NOMO-1 treated with DMSO at 0.1 percent for 48 hours (cell line): ENCODE measurements around the gene IRGC.

Experiments used
- DNase-seq: peaks from one replicate; lab custom pipeline; 2025; ENCODE audit not compliant: unreplicated experiment; lab: John Stamatoyannopoulos, UW

Gene IRGC

GRCh38 chr19:43690444-43690843 is 25.4 kb upstream of the IRGC start:
- DNase-seq, result no peak

GRCh38 chr19:43690890-43691289 is 25.0 kb upstream of the IRGC start:
- peak; percentile 48 for DNase-seq

GRCh38 chr19:43691755-43692154 is 24.1 kb upstream of the IRGC start:
- DNase-seq, result no peak

- no peak for DNase-seq
Observed at GRCh38 chr19:43692385-43692784, 23.5 kb upstream of the IRGC start.

- DNase-seq, result peak; percentile 89
Observed at GRCh38 chr19:43692877-43693276, 23.0 kb upstream of the IRGC start.

- DNase-seq, result no peak
Observed at GRCh38 chr19:43694553-43694952, 21.3 kb upstream of the IRGC start.

- DNase-seq, result peak; percentile 59
Observed at GRCh38 chr19:43695985-43696704, 19.7 kb upstream of the IRGC start.

GRCh38 chr19:43697295-43697694 is 18.6 kb upstream of the IRGC start:
- no peak for DNase-seq

- no peak for DNase-seq
Observed at GRCh38 chr19:43699506-43700394, 16.1 kb upstream of the IRGC start.

- peak; percentile 71 for DNase-seq
Observed at GRCh38 chr19:43700395-43701000, 15.4 kb upstream of the IRGC start.

GRCh38 chr19:43704002-43704705 is 11.7 kb upstream of the IRGC start:
- no peak for DNase-seq

GRCh38 chr19:43705729-43706128 is 10.1 kb upstream of the IRGC start:
- no peak for DNase-seq

GRCh38 chr19:43707158-43707712 is 8.6 kb upstream of the IRGC start:
- DNase-seq, result no peak

- no peak for DNase-seq
Observed at GRCh38 chr19:43708716-43709115, 7.2 kb upstream of the IRGC start.

GRCh38 chr19:43711751-43712355 is 4.0 kb upstream of the IRGC start:
- no peak for DNase-seq

GRCh38 chr19:43713208-43713607 is 2.7 kb upstream of the IRGC start:
- no peak for DNase-seq

GRCh38 chr19:43718627-43719377 is 2.9 kb downstream of the IRGC start:
- no peak for DNase-seq

GRCh38 chr19:43719378-43719868 is 3.5 kb downstream of the IRGC start:
- no peak for DNase-seq

GRCh38 chr19:43719918-43720317 is 4.0 kb downstream of the IRGC start:
- DNase-seq, result no peak

- DNase-seq, result no peak
Observed at GRCh38 chr19:43720936-43721335, 5.1 kb downstream of the IRGC start.
